AML-193 (cell line): ENCODE measurements around the gene CDK19.
"Not testable (repeated sequence)": the region's sequence is repeated elsewhere in the genome, so short reads cannot be mapped to it uniquely, and the experiment has no call there.

Experiments
- DNase-seq, 2 experiments: peaks; one replicate each; lab custom pipeline; 2025; lab: John Stamatoyannopoulos, UW

The CDK19 gene

DNA sequence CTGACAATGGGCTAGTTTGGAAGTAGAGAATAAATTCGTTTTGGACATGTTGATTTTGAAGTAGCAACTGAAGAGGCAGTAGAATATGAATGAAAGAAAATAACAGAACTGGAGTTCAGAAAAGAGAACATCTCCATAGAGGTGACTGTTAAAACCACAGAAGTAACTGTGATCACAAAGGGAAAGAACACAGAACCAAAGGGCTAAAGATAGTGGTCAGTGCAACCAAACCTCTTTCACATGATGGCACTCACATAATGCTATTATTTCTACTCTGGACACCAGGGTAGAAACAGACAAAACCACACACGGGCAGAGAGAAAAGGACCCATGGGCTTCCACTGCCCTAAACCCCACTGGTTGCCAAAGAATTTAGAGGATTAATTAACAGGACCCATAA lies 58.5 kb downstream of the CDK19 start:
- DNase-seq = peak; percentile 46 to 47

DNA sequence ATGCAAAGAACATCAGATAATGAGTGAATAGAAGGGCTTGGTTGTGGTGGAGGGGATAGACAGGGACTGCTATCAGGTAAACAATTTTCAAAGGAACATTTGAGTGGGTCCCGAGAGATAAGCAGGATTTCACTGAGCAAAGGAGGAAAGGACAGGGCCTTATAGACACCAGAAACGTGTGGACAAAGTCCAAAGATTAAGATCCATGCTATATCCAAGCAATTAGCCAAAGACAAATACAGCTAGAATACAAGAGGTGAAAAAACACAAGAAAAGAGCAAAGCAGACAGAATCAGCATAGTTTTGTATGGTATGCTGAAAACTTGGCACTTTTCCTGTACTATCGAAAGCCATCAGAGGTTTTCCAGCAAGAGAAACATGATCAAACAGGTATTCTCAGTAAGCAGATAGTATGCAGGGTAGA lies 59.8 kb downstream of the CDK19 start:
- DNase-seq = no peak

GRCh38 chr6:110753936-110754668 lies 61.2 kb downstream of the CDK19 start:
- not testable (repeated sequence) for DNase-seq

DNA sequence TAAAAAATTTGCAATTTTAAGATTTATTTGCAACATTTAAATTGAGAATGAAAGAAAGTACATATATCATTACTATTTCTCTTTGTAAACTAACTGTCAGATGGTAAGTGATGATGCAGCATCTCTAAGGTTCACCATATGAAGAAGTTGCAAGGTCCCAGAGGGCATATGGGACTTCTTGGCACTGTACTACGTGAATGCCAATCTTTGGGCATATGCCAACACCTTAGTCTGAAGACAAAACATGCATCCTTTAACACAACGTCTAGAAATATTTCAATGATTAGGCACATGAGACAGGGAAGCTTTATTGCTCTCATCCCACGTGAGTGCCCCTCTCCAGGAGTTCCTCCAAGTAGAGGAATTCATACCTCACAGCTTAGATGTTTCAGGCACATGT lies 66.8 kb downstream of the CDK19 start:
- DNase-seq = no peak

DNA sequence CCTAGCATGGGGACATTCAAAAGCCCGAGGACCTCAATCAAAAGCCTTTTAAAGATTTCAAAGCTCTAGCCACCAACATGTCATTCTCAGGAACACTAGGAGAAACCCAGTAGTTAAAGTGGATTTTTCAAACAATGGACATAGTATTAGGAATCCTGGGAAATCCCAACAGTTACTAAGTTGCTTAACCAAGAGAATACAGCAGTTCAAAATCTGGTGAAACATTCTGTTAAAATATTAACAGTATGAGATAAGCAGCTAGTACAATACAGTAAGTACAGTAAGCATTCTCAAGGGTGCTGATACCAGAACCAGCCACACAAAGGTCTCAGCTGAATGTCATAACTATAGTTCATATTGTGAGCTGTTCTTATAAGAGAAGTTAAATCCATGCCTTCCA lies 68.6 kb downstream of the CDK19 start:
- no peak for DNase-seq

GRCh38 chr6:110744991-110745390 lies 70.3 kb downstream of the CDK19 start:
- no peak for DNase-seq

DNA sequence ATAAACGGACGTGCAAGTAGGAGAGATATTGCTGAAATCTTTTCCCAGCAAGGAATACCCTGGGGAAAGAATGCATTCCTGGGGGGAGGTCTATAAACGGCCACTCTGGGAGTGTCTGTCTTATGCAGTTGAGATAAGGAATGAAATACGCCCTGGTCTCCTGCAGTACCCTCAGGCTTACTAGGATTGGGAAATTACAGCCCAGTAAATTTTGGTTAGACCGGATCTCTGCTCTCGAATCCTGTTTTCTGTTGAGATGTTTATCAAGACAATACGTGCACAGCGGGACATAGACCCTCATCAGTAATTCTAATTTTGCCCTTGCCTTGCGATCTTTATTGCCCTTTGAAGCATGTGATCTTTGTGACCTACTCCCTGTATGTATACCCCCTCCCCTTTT lies 72.7 kb downstream of the CDK19 start:
- DNase-seq = not testable (repeated sequence)

DNA sequence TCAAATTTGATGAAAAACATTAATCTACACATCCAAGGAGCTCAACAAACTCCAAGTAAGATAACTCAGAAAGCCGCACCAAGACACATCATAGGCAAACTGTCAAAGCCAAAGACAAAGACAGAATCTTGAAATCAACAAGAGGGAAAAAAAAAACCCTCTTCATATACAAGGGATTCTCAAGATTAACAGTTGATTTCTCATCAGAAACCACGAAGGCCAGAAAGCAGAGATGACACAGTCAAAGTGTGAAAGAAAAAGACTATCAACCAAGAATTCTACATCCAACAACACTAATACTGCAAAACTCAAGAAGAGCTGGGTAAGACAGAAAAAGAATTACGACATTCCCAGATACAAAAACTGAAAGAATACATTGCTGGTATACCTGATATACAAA lies 73.8 kb downstream of the CDK19 start:
- DNase-seq = peak in 1 of 2 experiments; percentile 11

DNA sequence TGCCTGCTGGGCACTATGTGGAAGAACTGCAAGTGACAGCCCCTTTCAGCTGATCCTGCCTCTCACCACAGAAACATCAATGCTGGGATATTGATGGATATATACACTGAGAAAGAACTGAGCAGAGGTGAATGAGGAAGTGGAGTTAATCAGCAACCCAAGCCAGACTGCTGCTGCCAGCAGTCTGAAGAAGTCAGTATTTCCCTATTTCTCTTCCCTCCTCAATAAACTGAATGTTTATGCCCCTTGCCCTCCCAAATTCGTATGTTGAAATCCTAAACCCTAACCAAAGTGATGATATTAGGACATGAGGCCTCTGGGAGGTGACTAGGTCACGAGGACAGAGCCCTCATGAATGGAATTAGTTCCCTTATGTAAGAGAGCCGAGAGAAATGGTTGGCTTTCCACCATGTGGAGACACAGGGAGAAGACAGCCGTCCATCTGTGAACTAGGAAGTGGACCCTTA lies 76.3 kb downstream of the CDK19 start:
- peak; percentile 98 for DNase-seq

GRCh38 chr6:110735666-110736065 lies 79.6 kb downstream of the CDK19 start:
- DNase-seq = no peak

DNA sequence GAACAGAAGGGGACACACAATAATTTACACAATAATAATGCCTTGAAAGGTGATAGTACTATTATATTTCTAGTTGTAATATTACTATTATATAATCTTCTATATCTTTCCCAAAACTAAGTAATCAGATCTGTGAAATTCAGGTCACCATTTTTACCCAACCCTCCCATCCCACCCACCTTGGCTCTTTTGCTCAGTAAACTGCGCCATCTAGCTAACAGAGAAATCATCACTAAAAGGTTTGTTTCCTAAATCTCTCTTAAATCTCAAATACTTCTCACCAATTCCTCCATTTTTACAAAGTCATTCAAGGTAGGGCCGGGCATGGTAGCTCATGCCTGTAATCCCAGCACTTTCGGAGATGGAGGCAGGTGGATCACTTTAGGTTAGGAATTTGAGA lies 83.4 kb downstream of the CDK19 start:
- DNase-seq = no peak

GRCh38 chr6:110731196-110731595 lies 84.1 kb downstream of the CDK19 start:
- DNase-seq = no peak

DNA sequence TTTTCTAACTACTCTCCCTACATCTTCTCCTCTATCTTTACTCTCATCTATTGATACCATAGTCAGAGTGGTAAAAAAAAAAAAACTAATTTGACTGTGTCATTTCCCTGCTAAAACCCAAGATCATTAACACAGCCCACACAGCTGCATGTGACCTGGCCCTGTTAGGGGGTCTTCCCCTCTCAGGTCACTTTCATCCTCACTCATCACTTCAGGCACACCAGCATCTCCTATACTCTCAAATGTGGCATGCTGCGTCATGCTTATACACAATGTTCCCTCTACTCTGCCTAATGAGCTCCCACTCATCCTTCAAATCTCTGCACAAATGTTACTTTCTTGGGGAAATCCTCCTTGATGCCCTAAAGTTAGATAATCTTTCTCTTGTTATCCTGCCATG lies 86.8 kb downstream of the CDK19 start:
- DNase-seq = no peak

DNA sequence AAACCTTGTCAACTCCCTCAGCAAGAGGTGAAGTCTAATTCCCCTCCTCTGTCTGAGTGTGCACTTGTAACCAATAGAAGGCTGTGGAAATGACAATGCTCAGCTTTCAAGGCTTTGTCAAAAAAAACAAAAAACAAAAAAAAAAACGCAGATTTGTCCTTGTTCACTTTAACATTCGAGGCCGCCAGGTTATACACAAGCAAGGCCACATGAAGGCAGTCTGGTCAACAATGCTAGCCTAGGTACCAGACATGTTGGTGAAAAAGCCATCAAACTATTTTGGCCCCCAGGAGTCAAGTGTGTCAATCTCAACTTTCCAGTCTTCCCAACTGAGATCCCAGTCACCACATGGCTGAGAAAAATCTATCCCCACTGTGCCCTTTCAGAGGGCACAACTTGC lies 92.3 kb downstream of the CDK19 start:
- no peak for DNase-seq

DNA sequence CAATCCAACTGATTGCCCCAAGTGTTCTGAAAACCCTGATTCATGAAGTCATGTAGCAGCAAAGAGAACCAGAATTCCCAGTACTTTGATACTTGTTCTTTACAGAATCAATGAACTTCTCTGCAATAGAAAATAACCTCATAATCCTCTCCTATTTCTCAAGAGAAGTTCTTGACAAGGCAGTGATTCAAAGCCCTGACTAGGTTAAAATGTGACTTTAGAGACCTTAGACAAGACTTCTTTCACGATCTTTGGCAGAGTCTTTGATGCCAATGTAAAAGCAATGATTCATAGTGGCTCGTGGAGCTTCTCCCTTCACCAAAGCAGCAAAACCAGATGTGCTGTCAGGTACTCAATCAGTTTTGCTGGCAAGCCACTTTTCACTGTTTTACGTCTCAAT lies 95.2 kb downstream of the CDK19 start:
- no peak for DNase-seq

- not testable (repeated sequence) for DNase-seq
Measured at GRCh38 chr6:110719601-110720000, 95.7 kb downstream of the CDK19 start.

GRCh38 chr6:110714143-110714542 lies 101.1 kb downstream of the CDK19 start:
- DNase-seq = no peak

GRCh38 chr6:110712238-110712637 lies 103.0 kb downstream of the CDK19 start:
- no peak for DNase-seq

GRCh38 chr6:110710115-110710514 lies 105.2 kb downstream of the CDK19 start:
- no peak for DNase-seq

DNA sequence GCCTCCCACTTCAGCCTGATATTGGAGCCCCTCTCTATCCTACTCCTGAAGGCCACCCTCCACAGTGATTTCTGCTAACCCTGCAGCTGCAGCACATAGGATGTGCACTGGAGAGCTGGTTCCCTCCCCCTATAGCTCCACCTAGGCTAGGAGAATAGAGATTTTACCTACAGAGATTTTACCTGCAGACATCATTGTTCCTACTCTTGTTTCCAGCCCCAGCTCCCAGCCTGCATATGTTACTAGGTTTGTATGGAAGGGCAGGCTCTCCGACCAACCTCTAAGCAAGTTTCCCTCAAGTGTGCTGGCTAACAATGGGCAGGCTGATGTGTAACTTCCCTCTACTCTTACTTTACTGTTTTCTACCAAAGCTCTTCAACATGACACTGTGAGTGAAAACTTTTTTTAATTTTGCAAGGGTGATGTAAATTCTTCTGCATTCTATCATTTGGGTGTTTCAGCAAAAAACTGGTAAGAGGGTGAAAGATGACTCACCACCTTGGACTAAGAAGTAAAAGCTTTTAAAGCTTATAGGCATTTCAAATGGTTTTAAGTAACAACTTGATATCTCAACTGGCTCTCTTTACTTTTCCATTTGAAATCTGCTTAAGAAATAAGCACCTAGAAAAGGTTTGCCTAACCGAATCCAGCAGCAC lies 106.8 kb downstream of the CDK19 start:
- DNase-seq = peak in 1 of 2 experiments; percentile 18

GRCh38 chr6:110705543-110705942 lies 109.7 kb downstream of the CDK19 start:
- no peak for DNase-seq

DNA sequence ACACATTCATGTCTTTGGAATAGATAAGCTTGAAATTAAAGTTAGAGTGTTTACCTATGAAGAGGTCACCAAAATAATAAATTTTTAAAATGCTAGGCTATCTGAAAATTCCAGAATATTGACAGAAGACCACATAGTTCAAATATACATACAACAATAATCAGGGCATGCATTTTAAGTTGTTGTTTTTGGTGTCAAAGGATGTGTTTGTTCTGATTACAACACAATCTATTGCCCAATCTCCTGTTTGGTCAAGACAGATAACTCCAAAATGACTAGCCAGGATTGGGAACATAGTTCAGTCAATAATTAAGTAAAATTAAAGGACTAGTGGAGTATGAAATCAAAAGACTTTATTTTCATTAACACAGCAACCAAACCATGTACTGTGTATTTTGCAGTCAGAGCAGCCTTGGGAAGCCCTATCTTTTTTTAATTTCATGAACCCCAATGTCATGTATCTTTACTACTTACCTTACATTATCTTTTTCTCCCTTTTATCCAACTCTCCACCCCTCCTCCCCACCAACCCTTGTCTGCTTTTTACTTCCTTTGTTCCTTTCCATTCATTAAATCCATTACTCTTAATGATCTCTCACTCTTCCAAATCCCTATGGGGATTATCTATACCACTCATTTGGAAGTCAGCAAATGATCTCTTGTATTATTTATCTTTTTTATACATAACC lies 111.2 kb downstream of the CDK19 start:
- peak in 1 of 2 experiments; percentile 12 for DNase-seq
